Measurements from ENCODE around the gene FBXO30. TPM values are rescaled to one million over a fixed set of nuclear protein-coding genes. Genes with fewer than 3 reads are reported as not detected.

Gene FBXO30
- total and polyA plus RNA-seq, 10 of the 15 experiments (the other 5 are each of a cell fraction or from before 2014, with no cell fraction given), result 1.7 to 6.9 (median 5.3) TPM

DNA sequence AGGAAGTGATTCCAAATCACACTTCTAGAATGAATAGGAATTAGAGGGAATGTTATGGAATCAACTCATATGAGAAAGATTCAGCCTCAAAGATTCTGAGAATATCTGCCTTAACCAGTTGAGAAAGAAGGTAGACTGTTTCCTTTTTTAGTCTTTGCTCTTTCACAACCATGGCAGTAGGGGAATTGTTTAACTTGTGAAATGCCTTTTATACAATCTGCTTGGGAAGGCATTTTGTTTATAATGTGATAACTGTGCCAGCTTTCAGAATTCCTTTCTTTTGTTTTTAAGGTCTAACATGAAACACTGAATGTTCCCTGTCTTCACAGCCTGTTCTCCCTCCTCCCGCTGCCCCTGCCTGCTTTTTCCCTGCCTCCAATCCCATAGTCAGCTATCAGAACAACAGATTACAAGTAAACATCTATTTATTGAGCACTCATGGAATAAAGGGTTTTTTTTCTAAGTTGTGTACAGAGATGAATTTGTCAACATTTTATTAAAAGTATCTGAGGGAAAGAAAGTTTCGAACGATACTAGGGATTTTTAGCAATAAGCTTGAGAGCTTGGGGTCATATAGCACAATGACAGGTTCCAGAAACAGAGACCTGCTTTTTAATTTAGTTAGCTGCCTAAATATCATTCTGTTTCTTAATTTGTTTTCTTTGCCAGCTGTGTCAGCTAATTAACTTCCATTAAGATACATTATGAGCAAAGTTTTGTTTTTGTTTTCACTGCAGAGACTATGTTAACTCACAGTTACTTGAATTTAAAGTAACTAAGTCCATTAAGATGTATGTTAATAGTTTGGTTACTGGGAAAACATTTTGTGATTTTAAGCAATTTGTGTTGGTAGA lies 28.3 kb upstream of the FBXO30 start:
- Histone ChIP-seq H3K4me3 (no peak overlapping the region), H3K27ac (ENCODE audit: control insufficient read depth, insufficient read depth) (no peak overlapping the region), H3K36me3 (ENCODE audit: control insufficient read depth in 2 of 2, insufficient read depth in 2 of 2, low read length in 1 of 2) (no peaks in the 10 kb centered on the region), H3K9me3 (replicated peaks; ENCODE audit: control insufficient read depth, insufficient read depth, low read length) (no peaks in the 10 kb centered on the region), H3K79me2 (ENCODE audit: control insufficient read depth, insufficient read depth, low read length) (no peaks in the 10 kb centered on the region), H3K9ac (ENCODE audit: control insufficient read depth, insufficient read depth, low read length) (no peak overlapping the region), H3K4me1 (ENCODE audit: control insufficient read depth, insufficient read depth, low read length) (no peaks in the 10 kb centered on the region), H3K4me2 (ENCODE audit: control insufficient read depth, insufficient read depth) (no peak overlapping the region), H4K20me1 (ENCODE audit: control insufficient read depth, insufficient read depth) (no peaks in the 10 kb centered on the region), H2AFZ (ENCODE audit: control insufficient read depth, low read depth, low read length) (no peak overlapping the region), H3K27me3 (replicated peaks in 1 of 2; ENCODE audit: control insufficient read depth in 2 of 2, insufficient read depth in 2 of 2, low read length in 1 of 2) (no peaks in the 10 kb centered on the region)
- BruUV-seq (replicated peaks), result no TSS peak
- WGBS (ENCODE audit: insufficient coverage, insufficient replicate concordance, low lambda C conversion rate, missing lambda C conversion rate), result 95% methylated on average over 3 of the region's 3 CpGs
- ChIA-PET POLR2A (no interaction called here), CTCF (no interaction called here), SMC1A (ENCODE audit: uncharacterized antibody, unreplicated experiment) (interaction anchor here (1.2 kb wide), 1 partner anchor 10 kb away, joined by 3 read pairs; no protein-coding TSS in a partner anchor), RAD21 (ENCODE audit: unreplicated experiment) (no interaction called here)
- intact Hi-C loops (cut with micrococcal nuclease; ENCODE audit: unreplicated experiment), result no loop called here
- no peak for ATAC-seq
- in situ Hi-C loops (cut with MboI), result no loop called here
- DNase-seq (ENCODE audit: low read depth, low spot score), result no peak
- TF ChIP-seq, protein P1, sequence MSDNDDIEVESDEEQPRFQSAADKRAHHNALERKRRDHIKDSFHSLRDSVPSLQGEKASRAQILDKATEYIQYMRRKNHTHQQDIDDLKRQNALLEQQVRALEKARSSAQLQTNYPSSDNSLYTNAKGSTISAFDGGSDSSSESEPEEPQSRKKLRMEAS (IDR thresholded peaks at IDR 0.05; ENCODE audit: low read depth, low read length), result no peak
- no peak for TF ChIP-seq SIX5 (IDR thresholded peaks at IDR 0.05; ENCODE audit: low read depth, low read length, severe bottlenecking)
- no peak for TF ChIP-seq TCF12 (IDR thresholded peaks at IDR 0.05; ENCODE audit: low read depth, low read length)
- no peak for TF ChIP-seq TBL1XR1 (IDR thresholded peaks at IDR 0.05; ENCODE audit: low read depth, low read length)
- TF ChIP-seq RAD21 (IDR thresholded peaks at IDR 0.05; ENCODE audit: insufficient read depth, low read depth, low read length), result no peak
- TF ChIP-seq, protein P2, sequence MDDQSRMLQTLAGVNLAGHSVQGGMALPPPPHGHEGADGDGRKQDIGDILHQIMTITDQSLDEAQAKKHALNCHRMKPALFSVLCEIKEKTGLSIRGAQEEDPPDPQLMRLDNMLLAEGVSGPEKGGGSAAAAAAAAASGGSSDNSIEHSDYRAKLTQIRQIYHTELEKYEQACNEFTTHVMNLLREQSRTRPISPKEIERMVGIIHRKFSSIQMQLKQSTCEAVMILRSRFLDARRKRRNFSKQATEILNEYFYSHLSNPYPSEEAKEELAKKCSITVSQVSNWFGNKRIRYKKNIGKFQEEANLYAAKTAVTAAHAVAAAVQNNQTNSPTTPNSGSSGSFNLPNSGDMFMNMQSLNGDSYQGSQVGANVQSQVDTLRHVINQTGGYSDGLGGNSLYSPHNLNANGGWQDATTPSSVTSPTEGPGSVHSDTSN (IDR thresholded peaks at IDR 0.05; ENCODE audit: insufficient replicate concordance, low read depth, low read length), result no peak
- no peak for TF ChIP-seq CHD4 (IDR thresholded peaks at IDR 0.05)
- TF ChIP-seq, protein P3, sequence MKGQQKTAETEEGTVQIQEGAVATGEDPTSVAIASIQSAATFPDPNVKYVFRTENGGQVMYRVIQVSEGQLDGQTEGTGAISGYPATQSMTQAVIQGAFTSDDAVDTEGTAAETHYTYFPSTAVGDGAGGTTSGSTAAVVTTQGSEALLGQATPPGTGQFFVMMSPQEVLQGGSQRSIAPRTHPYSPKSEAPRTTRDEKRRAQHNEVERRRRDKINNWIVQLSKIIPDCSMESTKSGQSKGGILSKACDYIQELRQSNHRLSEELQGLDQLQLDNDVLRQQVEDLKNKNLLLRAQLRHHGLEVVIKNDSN (IDR thresholded peaks at IDR 0.05; ENCODE audit: borderline replicate concordance, extremely low read length, insufficient read depth, low read depth, low read length), result no peak
- TF ChIP-seq ZNF24 (IDR thresholded peaks at IDR 0.05), result no peak
- TF ChIP-seq, protein P4, sequence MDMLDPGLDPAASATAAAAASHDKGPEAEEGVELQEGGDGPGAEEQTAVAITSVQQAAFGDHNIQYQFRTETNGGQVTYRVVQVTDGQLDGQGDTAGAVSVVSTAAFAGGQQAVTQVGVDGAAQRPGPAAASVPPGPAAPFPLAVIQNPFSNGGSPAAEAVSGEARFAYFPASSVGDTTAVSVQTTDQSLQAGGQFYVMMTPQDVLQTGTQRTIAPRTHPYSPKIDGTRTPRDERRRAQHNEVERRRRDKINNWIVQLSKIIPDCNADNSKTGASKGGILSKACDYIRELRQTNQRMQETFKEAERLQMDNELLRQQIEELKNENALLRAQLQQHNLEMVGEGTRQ (IDR thresholded peaks at IDR 0.05; ENCODE audit: borderline replicate concordance, low read depth, low read length), result no peak
- TF ChIP-seq STAT3 (IDR thresholded peaks at IDR 0.05; ENCODE audit: low read depth, low read length), result no peak
- no peak for FAIRE-seq
